HG03439 (cell line): Measurements from ENCODE around the gene DRC1.
"Not testable (repeated sequence)": the region's sequence is repeated elsewhere in the genome, so short reads cannot be mapped to it uniquely, and the experiment has no call there.

Source experiments
- ATAC-seq: cut with Tn5 transposase; IDR thresholded peaks from one replicate; pipeline ENCODE4 v1.9.1; 2021; ENCODE audit warnings: mild to moderate bottlenecking, moderate library complexity; ENCODE audit not compliant: unreplicated experiment

DRC1 gene

DNA sequence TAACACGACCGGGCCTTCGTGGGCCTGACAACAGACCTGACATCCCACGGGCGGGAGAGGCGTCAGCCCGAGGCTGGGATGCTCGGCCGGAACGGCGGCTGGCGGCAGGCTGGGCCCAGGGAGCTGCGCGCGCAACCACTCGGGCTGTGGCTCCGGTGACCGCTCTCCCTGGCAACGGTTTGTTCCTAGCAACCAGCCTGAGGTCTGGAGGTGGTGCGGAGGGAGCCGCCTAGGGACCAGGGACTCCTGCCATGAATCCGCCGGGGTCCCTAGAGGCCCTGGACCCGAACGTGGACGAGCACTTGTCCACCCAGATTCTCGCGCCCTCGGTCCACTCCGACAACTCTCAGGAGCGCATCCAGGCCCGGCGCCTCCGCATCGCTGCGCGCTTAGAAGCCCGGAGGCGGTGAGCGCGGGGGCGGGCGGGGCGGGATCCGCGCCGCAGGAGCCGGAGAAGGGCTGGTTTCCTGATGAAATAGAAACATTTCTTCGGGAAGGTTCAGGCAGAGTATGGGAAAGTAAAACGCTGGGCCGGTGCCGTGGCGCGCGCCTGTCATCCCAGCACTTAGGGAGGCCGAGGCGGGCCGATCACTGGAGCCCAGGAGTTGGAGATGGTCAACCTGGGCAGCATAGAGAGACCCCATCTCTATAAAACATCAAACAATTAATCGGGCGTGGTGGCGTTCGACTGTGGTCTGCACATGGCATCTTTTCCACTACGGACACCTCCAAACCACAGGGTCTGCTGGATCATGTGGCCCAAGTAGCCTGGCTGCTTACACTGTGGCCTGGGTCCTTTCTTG, at the start of gene DRC1:
Gene DRC1, plus strand, starts transcription at position 182 of the 803 bp plus-strand sequence. Its CDS starts 70 bp downstream, at position 252.
- ATAC-seq: no peak

DNA sequence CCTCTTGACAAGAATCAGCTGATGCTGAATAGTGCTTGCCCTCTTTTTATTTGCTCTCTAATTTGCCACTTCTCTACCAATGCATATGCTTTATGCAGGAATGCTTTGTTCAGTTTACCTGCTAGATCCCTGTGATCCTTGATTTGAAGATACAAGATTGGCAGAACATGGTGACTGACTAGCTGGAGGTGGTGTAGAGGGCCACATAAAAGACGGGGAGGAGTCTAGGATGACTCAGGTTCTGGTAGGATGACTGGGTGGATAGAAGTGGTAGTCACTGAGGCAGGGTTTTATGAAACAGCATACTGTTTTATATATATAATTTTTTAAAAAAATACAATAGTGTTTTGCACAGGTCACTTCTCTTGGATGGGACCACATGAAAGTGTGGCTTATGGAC, 48.8 kb upstream of the DRC1 start:
- no peak for ATAC-seq

DNA sequence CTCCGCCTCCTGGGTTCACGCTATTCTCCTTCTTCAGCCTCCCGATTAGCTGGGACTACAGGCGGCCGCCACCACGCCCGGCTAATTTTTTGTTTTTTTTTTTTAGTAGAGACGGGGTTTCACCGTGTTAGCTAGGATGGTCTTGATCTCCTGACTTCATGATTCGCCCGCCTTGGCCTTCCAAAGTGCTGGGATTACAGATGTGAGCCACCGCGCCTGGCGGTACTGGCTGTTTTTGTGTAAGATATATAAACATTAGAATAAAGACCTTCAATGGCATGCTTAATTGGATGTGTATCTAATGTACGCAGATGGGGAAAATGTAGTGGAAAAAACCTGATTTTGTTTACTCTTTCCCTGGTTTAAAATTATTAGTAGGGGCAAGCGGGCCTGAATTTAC, 47.3 kb upstream of the DRC1 start:
- ATAC-seq: not testable (repeated sequence)

DNA sequence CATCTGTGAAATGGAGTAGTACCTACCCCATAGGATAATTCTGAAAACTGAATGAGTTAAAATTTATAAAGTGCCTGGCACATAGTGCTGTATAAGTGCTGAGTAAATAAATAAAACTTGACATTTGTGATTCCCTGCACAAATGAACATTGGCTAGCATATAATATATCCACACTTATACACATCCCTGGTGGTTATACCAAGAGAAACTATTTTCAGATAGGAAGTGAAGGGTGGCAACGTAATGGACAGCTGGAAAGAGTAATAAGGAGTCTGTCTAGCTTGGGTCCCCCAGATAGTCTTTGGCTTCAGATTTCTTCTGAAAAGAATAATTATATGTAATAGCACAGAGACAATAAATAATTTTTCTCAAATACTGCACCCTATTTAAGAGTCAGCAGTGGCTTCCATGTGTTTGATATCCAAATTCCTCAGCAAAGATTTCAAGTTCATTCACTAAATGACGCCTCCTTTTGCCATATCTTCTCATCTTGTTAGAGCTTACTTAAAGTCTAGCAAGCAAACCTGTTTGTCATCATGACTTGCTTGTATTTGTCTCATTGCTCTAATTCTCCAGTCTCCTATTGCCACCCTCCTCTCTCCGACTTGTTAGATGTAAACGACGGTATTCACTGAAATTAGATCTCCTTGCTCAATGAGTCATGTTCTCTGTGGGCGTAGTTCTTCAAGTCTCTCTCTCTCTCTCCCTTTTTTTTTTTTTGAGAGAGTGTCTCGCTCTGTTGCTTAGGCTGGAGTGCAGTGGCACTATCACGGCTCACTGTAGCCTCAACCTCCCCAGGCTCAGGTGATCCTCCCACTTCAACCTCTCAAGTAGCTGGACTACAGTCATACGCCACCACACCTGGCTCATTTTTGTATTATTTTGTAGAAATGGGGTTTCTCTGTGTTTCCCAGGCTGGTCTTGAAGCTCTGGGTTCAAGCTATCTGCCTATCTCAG, 46.4 kb upstream of the DRC1 start:
- ATAC-seq: no peak

DNA sequence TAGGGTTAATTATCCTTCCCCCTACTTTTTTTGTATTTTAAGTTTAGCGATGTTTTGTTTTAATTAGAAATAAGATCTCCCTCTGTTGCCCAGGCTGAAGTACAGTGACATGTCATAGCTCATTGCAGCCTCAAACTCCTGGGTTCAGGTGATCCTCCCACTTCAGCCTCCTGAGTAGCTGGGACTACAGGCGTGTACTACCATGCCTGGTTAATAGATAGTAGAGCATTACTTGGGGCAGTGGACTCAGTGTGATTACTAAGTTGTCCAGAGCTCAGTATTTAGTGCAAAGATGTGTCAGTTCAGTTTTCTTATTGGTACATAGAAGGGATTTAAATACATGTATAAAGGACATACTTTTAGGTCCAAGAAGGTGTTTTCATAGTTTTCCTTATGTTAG, 45.6 kb upstream of the DRC1 start:
- ATAC-seq: no peak

DNA sequence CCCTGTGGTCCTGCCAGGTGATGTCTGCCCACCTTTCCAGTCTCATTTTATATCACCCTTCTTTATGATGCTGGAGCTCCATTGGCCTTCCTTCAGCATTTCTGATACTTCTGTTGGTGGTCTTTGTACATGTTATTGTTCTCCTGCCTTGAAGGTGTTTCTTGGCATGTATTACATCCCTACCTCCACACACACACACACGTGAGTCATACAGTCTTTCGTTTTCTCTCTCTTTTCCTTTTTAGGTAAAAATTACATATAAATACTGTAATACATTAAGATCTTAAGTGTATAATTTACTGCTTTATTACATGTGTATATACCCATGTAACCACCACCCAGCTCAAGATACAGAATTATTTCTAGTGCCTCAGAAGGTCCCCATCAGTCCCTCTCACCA, 44.9 kb upstream of the DRC1 start:
- no peak for ATAC-seq

DNA sequence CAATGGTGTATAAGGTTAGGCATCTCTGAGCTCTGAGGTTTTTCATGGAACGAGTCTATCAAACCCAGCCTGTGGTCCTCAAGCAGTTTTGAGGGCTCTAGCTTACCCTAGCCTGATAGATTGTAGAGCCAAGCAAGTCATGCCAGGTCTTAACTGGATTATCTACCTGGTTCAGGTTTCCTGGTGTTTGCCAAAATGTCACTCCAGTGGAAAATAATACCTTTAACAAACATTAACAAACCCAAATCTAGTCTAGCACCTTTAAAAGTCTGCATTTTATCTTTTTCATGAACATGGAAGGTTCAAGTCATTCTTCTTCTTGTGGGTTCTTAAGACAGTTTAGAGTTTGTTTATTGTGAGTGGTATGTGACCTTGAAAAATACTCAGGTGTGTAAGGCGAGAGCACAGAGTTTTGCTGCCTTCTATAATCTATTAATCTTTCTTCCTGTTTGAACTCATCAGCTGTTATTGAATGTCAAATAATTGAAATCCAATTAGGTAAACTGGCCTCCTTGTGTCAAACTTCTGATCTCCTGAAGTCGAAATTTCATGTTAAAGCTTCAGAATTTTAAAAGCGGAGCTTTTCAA, 41.7 kb upstream of the DRC1 start:
- no peak for ATAC-seq

DNA sequence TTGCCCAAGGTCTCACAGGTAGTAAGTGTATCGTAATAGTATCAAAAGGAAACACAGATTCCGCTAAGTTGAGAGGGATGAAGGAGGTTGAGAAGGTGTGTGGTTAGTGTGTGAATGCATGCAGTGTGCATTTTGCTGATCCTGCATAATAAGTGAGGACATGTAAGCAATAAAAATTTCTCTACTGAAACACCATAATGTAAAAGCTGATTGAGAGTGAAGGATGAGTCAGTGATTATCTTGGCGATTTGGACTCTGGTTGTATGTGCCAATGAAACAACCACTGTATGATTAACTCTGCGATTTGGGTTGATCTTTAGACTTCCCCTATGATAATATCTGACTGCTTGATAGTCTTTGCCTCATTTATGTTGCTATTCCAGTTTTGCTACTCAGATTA, 38.4 kb upstream of the DRC1 start:
- no peak for ATAC-seq

DNA sequence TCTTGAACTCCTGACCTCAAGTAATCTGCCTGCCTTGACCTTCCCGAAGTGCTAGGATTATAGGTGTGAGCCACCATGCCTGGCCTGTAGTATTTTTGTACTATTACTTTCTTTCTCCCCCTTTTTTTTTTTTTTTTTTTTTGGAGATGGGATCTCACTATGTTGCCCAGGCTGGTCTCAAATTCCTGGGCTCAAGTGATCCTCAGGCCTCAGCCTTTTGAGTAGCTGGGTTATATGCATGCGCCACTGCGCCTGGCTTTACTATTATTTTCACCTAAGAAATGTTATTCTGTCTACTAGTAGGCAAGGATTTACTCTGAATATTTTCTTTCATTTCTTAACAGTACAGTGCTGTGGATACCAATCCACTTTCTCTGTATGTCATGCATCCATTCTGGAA, 37.8 kb upstream of the DRC1 start:
- no peak for ATAC-seq

DNA sequence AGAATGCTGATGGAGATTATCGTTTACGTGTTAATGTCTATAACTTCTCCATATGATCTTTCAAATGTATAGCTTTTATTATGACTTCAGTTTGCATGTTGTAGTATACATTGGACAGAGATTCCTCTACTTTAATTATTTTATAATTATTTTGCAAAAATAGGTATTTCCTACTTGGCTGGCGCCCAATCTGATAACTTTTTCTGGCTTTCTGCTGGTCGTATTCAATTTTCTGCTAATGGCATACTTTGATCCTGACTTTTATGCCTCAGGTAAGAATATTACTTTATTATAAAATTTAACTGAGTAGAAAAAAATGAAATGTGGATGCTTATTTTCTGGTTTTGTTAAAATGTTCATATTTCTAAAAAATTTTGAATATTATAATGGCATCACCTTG, 37.1 kb upstream of the DRC1 start:
- no peak for ATAC-seq

DNA sequence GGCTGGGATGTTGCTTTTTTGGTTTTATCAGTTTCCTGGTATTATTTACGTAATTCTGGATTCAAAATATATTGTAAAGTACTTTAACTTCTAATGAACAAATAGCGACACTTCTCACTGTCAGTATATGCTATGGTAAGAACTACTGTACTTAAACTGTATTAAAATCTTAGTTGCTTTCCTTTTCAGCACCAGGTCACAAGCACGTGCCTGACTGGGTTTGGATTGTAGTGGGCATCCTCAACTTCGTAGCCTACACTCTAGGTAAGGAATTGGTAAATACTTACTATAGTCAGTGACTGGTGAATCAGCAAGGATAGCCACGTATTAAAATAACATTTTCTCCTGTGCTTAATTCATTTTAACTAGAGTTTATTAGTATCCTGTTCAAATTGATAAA, 34.8 kb upstream of the DRC1 start:
- no peak for ATAC-seq

DNA sequence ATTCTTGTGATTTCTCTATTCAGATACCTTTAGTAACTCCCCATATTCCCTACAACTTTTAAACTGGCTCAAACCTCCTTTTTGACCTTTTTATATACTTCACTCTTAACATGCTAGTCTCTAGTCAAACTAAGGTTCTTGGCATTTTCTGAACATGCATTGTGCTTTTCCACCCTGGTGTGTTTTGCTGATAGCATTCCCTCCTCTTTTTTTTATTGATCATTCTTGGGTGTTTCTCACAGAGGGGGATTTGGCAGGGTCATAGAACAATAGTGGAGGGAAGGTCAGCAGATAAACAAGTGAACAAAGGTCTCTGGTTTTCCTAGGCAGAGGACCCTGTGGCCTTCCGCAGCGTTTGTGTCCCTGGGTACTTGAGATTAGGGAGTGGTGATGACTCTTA, 32.1 kb upstream of the DRC1 start:
- not testable (repeated sequence) for ATAC-seq

DNA sequence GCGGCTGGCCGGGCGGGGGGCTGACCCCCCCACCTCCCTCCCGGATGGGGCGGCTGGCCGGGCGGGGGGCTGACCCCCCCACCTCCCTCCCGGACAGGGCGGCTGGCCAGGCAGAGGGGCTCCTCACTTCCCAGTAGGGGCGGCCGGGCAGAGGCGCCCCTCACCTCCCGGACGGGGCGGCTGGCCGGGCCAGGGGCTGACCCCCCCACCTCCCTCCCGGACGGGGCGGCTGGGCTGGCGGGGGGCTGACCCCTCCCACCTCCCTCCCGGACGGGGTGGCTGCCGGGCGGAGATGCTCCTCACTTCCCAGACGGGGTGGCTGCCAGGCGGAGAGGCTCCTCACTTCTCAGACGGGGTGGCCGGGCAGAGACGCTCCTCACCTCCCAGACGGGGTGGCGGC, 30.8 kb upstream of the DRC1 start:
- ATAC-seq: not testable (repeated sequence)

DNA sequence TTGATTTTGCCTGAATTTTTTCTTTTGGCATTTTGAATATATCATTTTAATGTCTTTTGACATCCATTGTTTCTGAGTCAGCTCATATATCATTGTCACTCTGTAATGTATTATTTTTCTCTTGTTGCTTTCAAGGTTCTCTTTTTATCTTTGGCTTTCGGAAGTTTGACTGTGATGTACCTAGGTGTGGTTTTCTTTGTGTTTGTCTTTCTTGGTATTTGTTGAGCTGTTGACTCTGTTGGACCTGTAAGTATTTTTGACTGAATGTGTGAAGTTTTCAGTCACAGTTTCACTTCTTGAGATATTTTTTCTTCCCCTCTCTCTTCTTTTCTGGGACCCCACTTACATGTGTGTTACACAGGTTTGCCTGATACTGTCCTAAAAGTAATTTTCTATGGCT, 24.9 kb upstream of the DRC1 start:
- no peak for ATAC-seq

DNA sequence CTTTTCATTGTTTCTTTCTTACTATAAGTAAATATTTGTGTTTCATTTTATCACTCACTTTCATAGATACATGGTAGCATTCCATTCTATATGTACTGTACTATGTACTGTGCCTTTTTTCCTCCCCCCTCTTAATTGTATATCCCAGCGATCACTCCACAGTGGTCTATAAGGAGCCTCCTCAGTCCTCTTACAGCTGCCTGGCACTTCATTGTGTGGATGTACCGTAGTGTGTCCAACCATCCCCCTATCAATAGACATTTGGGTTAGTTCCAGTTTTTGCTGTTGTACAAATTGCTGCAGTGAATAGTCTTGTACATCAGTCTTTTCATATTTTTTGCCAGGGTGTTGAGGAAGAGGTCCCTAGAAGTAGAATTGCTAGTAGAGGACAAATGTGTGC, 21.4 kb upstream of the DRC1 start:
- ATAC-seq: no peak

DNA sequence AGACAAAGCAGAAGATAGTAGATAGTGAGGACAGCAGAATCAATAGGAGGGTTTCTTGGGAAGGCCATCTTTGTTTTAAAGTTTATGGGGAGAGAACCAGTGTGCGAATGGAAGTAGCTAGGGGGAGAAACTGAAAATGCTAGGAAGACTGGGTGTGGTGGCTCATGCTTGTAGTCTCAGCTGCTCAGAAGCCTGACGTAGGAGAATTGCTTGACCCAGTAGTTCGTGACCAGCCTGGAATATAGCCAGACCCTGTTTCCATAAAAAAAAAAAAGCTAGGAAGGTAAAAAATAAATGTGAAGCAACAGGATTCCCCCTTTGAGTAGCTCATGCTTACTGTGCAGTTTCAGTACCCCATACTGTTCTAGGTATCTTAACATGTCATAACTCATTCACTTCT, 19.2 kb upstream of the DRC1 start:
- ATAC-seq: no peak

DNA sequence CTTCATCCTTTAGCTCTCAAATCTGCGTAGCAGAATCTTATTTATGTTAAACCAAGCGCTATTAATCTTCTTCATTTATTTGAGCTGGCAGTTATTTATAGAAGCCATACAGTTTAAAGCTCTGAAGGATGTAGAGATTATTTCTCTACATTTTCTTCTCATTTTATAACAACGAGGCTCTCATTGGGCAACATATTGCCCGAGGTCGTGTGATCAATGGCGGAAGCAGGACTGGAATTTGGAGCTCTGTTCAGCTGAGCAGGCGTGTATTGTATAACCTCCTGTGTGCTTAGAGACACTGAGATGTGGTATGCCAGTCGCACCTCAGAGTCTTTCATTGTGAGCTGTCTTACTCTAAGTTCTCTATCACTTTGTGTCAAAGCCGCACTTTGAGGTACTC, 17.5 kb upstream of the DRC1 start:
- ATAC-seq: no peak

DNA sequence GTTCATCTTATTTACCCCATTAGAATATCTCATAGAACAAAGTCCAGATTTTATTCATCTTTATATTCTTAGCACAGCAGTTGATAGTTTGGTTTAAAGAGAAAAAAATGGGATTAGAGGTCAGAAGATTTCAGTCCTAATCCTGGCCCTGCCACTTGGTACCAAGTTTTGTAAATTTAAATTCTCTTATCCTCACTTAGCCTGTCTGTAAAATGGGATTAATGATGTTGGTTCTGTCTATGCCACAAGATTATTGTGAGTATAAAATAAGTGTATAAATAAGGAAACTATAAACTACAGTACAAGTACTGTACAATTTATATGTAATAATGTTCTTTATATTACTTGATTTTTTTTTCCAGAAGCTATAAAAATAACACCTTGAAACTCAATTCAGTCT, 17.1 kb upstream of the DRC1 start:
- no peak for ATAC-seq

DNA sequence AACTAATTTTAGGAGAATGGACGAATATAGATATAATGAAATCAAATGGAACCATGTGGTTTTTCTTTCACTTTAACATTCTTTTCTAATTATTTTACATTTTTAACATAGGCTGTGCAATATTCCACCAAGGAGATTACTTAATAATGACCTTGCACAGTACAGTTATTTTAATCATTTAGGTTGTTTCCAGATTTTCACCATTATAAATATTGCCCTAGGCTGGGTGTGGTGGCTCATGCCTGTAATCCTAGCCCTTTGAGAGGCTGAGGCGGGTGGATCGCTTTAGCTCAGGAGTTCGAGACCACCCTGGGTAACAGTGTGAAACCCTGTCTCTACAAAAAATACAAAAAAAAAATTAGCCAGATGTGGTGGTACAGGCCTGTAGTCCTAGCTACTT, 14.5 kb upstream of the DRC1 start:
- no peak for ATAC-seq

DNA sequence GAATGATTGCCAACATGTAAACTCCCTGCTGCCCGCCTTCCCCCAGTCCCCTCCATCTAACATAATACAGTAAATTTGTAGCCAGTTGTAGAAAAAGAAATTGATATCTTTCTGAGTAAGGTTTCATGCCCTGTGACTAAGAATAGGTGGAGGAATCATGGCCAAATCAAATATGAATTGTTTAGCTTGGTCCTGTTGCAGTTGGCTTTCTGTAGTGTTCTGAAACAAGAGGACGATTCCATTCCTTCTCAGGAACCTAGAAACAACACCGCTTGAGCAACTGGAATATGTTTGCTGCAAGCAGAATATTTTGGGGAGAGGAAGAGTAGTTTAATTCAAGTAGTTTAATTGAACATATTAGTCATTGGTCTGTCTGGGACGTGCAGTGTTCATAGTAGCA, 7.0 kb upstream of the DRC1 start:
- no peak for ATAC-seq

DNA sequence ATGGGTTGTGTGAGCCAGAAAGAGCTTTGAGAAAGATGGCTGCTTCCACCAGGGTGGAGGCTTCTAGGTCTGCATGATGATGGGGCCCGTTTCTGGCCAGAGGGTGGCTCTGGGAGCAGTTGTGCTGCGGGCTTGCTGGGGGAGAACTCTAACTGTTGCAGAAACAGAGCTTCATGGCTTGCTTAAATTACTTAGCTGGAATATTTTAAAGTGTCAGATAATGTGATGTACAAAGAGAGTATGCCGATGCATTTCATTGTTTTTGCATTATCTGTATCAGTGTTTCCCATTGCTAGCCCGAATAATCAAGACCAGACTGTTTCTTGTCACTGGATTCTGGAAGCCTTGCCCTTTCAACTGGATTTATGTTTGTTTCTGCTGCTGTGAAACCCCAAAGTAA, 6.3 kb upstream of the DRC1 start:
- ATAC-seq: no peak
